Vagina (tissue), 2 donors: ENCODE results near the gene ARCN1. TPM values are rescaled to one million over a fixed set of nuclear protein-coding genes. Genes with fewer than 3 reads are reported as not detected.

ENCODE experiments used
- DNase-seq, 2 donors: peaks; one replicate each; pipeline ENCODE4 v3.0.0-alpha.2; 2017; ENCODE audit errors: extremely low spot score in 2 of 2
- H3K27ac ChIP-seq: fragments of 200-600 bp; sonication (generic); one replicate; pipeline ENCODE4 v1.5.1; 2019
- H3K27me3 ChIP-seq: fragments of 200-600 bp; sonication (generic); one replicate; pipeline ENCODE4 v1.5.1; 2019
- H3K36me3 ChIP-seq, 2 donors: fragments of 200-600 bp; sonication (generic); one replicate each; pipeline ENCODE4 v1.5.1; 2017 to 2019
- H3K4me1 ChIP-seq: fragments of 200-600 bp; sonication (generic); one replicate; pipeline ENCODE4 v1.5.1; 2019
- H3K4me3 ChIP-seq, 2 donors: fragments of 200-600 bp; sonication (generic); 1 replicate in 1 of 2; 2 replicates in 1 of 2; pipeline ENCODE4 v1.5.1; 2016 to 2019
- H3K9me3 ChIP-seq: fragments of 200-600 bp; sonication (generic); one replicate; pipeline ENCODE4 v1.5.1; 2019
- POLR2A ChIP-seq, 2 donors: fragments of 450-650 bp; IDR thresholded peaks; one replicate each; pipeline ENCODE4 v1.6.1; 2017; ENCODE audit warnings: antibody characterized with exemption in 2 of 2, mild to moderate bottlenecking in 2 of 2, moderate library complexity in 2 of 2
- POLR2AphosphoS5 ChIP-seq, 2 donors: sonication (generic); formaldehyde crosslinking; IDR thresholded peaks; one replicate each; pipeline ENCODE4 v1.9.0; 2017; ENCODE audit warnings: antibody characterized with exemption in 2 of 2, mild to moderate bottlenecking in 2 of 2, low read depth in 1 of 2; ENCODE audit not compliant: insufficient read depth in 1 of 2
- intact Hi-C: fragments of 100-400 bp; cut with DNase I; formaldehyde crosslinking; loops from one replicate; pipeline ENCODE4 v1.15.1; 2023
- total RNA-seq: library from RNA; depleted of rRNA; stranded (reverse); fragments of >200 nt; gene quantifications from one replicate; pipeline ENCODE4 v1.2.3, GENCODE V29; 2016
- TF ChIP-seq, protein P1 (sequence below), 3 experiments: fragments of 450-650 bp in 2 of 3; fragments of 200-600 bp in 1 of 3; sonication (generic) in 1 of 3; IDR thresholded peaks; one replicate each; pipeline ENCODE4 v1.5.1; 2017 to 2019; ENCODE audit warnings: antibody characterized with exemption in 3 of 3, mild to moderate bottlenecking in 2 of 3, moderate library complexity in 2 of 3

The ARCN1 gene
- total RNA-seq, 1 donor from 2014 or later: 78.6 TPM

GRCh38 chr11:118629761-118630661 is 57.8 kb downstream of the ARCN1 start:
- TF ChIP-seq POLR2AphosphoS5 (IDR thresholded peaks at IDR 0.05; ENCODE audit: insufficient read depth in 1 of 2, low read depth in 1 of 2): no peak
- TF ChIP-seq, protein P1, sequence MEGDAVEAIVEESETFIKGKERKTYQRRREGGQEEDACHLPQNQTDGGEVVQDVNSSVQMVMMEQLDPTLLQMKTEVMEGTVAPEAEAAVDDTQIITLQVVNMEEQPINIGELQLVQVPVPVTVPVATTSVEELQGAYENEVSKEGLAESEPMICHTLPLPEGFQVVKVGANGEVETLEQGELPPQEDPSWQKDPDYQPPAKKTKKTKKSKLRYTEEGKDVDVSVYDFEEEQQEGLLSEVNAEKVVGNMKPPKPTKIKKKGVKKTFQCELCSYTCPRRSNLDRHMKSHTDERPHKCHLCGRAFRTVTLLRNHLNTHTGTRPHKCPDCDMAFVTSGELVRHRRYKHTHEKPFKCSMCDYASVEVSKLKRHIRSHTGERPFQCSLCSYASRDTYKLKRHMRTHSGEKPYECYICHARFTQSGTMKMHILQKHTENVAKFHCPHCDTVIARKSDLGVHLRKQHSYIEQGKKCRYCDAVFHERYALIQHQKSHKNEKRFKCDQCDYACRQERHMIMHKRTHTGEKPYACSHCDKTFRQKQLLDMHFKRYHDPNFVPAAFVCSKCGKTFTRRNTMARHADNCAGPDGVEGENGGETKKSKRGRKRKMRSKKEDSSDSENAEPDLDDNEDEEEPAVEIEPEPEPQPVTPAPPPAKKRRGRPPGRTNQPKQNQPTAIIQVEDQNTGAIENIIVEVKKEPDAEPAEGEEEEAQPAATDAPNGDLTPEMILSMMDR (IDR thresholded peaks at IDR 0.05): no peak
- no peak for TF ChIP-seq POLR2A (IDR thresholded peaks at IDR 0.05)

DNA sequence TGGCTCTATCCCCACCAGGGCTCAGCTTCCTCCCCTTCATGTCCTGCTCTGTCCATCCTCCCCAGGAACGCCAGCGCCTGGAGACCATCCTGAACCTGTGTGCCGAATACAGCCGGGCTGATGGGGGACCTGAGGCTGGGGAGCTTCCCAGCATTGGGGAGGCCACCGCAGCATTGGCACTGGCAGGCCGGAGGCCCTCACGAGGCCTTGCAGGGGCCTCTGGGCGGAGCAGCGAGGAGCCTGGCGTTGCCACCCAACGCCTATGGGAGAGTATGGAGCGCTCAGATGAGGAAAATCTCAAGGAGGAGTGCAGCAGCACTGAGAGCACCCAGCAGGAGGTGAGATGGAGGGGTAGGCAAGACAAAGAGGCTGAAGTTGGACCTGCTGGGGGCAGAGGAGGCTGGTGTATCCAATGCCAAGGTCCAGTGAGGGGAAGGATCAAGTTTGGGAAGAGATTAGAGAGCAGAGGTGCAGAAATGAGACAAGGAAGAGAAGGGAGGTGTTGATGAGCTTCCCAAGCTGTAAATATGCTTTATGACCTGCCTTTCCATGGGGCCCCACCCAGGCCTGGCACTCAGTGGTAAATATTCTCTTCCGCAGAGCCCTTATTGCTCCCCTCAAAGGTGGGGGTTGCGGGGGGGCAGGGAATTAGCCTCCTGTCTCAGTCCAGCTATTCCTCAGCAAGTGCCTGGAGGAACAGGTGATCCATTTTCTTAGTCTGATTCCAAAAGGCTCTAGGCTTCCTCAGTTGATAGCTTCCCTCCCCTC is 59.1 kb downstream of the ARCN1 start:
- Histone ChIP-seq H3K27me3 (no peaks in the 10 kb centered on the region), H3K4me3 (no peak overlapping the region), H3K27ac (no peak overlapping the region), H3K4me1 (peaks cover 58% of the 10 kb centered on the region), H3K36me3 (peaks cover 0 to 32% of the 10 kb centered on the region in 2 donors), H3K9me3 (no peaks in the 10 kb centered on the region)
- intact Hi-C loops: no loop called here
- DNase-seq: no peak
- no peak for TF ChIP-seq POLR2A (IDR thresholded peaks at IDR 0.05)
- TF ChIP-seq POLR2AphosphoS5 (IDR thresholded peaks at IDR 0.05; ENCODE audit: insufficient read depth in 1 of 2, low read depth in 1 of 2): no peak
- TF ChIP-seq, protein P1 (IDR thresholded peaks at IDR 0.05): no peak

More at GRCh38 chr11:118629761-118630661, 57.8 kb downstream of the ARCN1 start:
- intact Hi-C loops: no loop called here
- Histone ChIP-seq H3K27me3 (no peaks in the 10 kb centered on the region), H3K27ac (no peak overlapping the region), H3K4me3 (no peak overlapping the region), H3K4me1 (peaks cover 60% of the 10 kb centered on the region), H3K36me3 (peaks cover 0 to 38% of the 10 kb centered on the region in 2 donors), H3K9me3 (no peaks in the 10 kb centered on the region)
- no peak for DNase-seq

GRCh38 chr11:118632577-118633318 is 60.5 kb downstream of the ARCN1 start:
- DNase-seq: no peak
- H3K9me3 ChIP-seq: no peaks in the 10 kb centered on the region
- H3K4me1 ChIP-seq: peaks cover 58% of the 10 kb centered on the region
- H3K27ac ChIP-seq: no peak overlapping the region
- H3K27me3 ChIP-seq: no peaks in the 10 kb centered on the region
- no peak overlapping the region for H3K4me3 ChIP-seq
- H3K36me3 ChIP-seq: peaks cover 0 to 19% of the 10 kb centered on the region in 2 donors
- TF ChIP-seq POLR2AphosphoS5 (IDR thresholded peaks at IDR 0.05; ENCODE audit: insufficient read depth in 1 of 2, low read depth in 1 of 2): no peak
- TF ChIP-seq, protein P1 (IDR thresholded peaks at IDR 0.05): no peak
- no peak for TF ChIP-seq POLR2A (IDR thresholded peaks at IDR 0.05)
- intact Hi-C loops: no loop called here

DNA sequence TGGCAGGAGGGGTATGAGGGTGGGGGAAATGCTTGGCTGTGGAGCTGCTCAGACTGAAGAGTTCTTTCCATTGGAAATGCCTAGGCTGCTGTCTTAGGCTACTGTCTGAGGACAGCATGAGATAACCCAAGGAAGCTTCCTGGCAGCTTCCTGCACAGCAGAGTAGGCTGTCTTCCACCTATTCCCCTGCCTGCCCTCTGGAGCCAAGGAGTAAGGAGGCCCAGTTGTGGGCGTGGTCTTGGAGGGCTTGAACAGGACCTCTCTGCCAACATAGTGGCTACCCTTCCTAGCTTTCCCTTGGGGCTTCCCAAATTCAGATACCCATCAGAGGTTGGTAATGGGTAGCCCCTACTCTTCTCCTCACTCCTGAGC is 61.1 kb downstream of the ARCN1 start:
- Histone ChIP-seq H3K27me3 (no peaks in the 10 kb centered on the region), H3K27ac (peak overlapping the region; percentile 75), H3K9me3 (no peaks in the 10 kb centered on the region), H3K4me1 (peaks cover 55% of the 10 kb centered on the region), H3K4me3 (no peak overlapping the region), H3K36me3 (peaks cover 0 to 15% of the 10 kb centered on the region in 2 donors)
- intact Hi-C loops: no loop called here
- DNase-seq: no peak
- TF ChIP-seq POLR2AphosphoS5 (IDR thresholded peaks at IDR 0.05; ENCODE audit: insufficient read depth in 1 of 2, low read depth in 1 of 2): no peak
- TF ChIP-seq, protein P1 (IDR thresholded peaks at IDR 0.05): no peak
- TF ChIP-seq POLR2A (IDR thresholded peaks at IDR 0.05): no peak
